Activated T-helper 2 cell treated with anti-CD3 and anti-CD28 coated beads, Interferon-gamma antibody, Interleukin-2, Interleukin-4, amounts not matched to agents 10 μg/mL and 5 μg/mL and 100 μg/mL, durations not matched to agents 14 hours and 24 hours and 36 hours (primary cell): ENCODE data around the gene LHFPL3. TPM values are rescaled to one million over a fixed set of nuclear protein-coding genes. Genes with fewer than 3 reads are reported as not detected.
"Not testable (repeated sequence)": the region's sequence is repeated elsewhere in the genome, so short reads cannot be mapped to it uniquely, and the experiment has no call there.

Source experiments
- DNase-seq: peaks from one replicate; pipeline ENCODE4 v3.0.0; 2021; ENCODE audit warnings: low spot score
- H3K27ac Mint-ChIP-seq: one replicate; pipeline ENCODE4 v1.8.0; 2021; ENCODE audit warnings: mixed read lengths
- H3K27me3 Mint-ChIP-seq: one replicate; pipeline ENCODE4 v1.8.0; 2021; ENCODE audit warnings: low read depth, mixed read lengths
- H3K36me3 Mint-ChIP-seq: one replicate; pipeline ENCODE4 v1.8.0; 2021; ENCODE audit warnings: low read depth, mixed read lengths
- H3K4me1 Mint-ChIP-seq: one replicate; pipeline ENCODE4 v1.8.0; 2021; ENCODE audit warnings: low read depth, mixed read lengths
- H3K4me3 Mint-ChIP-seq: one replicate; pipeline ENCODE4 v1.8.0; 2021; ENCODE audit warnings: low read depth, mild to moderate bottlenecking, moderate library complexity, mixed read lengths
- H3K9me3 Mint-ChIP-seq: one replicate; pipeline ENCODE4 v1.8.0; 2021; ENCODE audit warnings: mixed read lengths
- intact Hi-C: fragments of 100-400 bp; cut with micrococcal nuclease; formaldehyde crosslinking; loops from one replicate; pipeline ENCODE4 v1.15.1; 2023
- total RNA-seq: library from RNA; stranded (reverse); gene quantifications from 2 replicates; pipeline ENCODE4 v1.2.3, GENCODE V29; 2022

LHFPL3 gene
- total RNA-seq, 1 donor from 2014 or later: not detected

- no peaks in the 10 kb centered on the region for H3K4me1 Mint-ChIP-seq
- H3K9me3 Mint-ChIP-seq: no peaks in the 10 kb centered on the region
- intact Hi-C loops: no loop called here
- no peak for DNase-seq
- no peak overlapping the region for H3K4me3 Mint-ChIP-seq
- H3K36me3 Mint-ChIP-seq: no peaks in the 10 kb centered on the region
- no peak overlapping the region for H3K27ac Mint-ChIP-seq
- peaks cover 3% of the 10 kb centered on the region for H3K27me3 Mint-ChIP-seq
These were observed 371.9 kb downstream of the LHFPL3 start for GRCh38 chr7:104700336-104700735.

GRCh38 chr7:104721027-104721426 lies 392.6 kb downstream of the LHFPL3 start:
- H3K4me3 Mint-ChIP-seq, H3K9me3 Mint-ChIP-seq, DNase-seq, H3K27me3 Mint-ChIP-seq, H3K36me3 Mint-ChIP-seq, H3K27ac Mint-ChIP-seq, H3K4me1 Mint-ChIP-seq, intact Hi-C loops: not testable (repeated sequence)

- DNase-seq: no peak
- no peak overlapping the region for H3K27ac Mint-ChIP-seq
- H3K27me3 Mint-ChIP-seq: no peaks in the 10 kb centered on the region
- H3K36me3 Mint-ChIP-seq: no peaks in the 10 kb centered on the region
- no peaks in the 10 kb centered on the region for H3K9me3 Mint-ChIP-seq
- intact Hi-C loops: no loop called here
- H3K4me1 Mint-ChIP-seq: no peaks in the 10 kb centered on the region
- H3K4me3 Mint-ChIP-seq: no peak overlapping the region
These were observed 394.6 kb downstream of the LHFPL3 start for GRCh38 chr7:104723001-104723400.

GRCh38 chr7:104758504-104758903 lies 430.1 kb downstream of the LHFPL3 start:
- DNase-seq: no peak
- intact Hi-C loops: no loop called here
- Mint-ChIP-seq H3K9me3 (no peaks in the 10 kb centered on the region), H3K4me3 (no peak overlapping the region), H3K36me3 (no peaks in the 10 kb centered on the region), H3K4me1 (no peaks in the 10 kb centered on the region), H3K27ac (no peak overlapping the region), H3K27me3 (no peaks in the 10 kb centered on the region)

GRCh38 chr7:104761892-104762291 lies 433.5 kb downstream of the LHFPL3 start:
- H3K4me3 Mint-ChIP-seq: no peak overlapping the region
- intact Hi-C loops: no loop called here
- H3K4me1 Mint-ChIP-seq: no peaks in the 10 kb centered on the region
- H3K27me3 Mint-ChIP-seq: peaks cover 3% of the 10 kb centered on the region
- no peak overlapping the region for H3K27ac Mint-ChIP-seq
- no peaks in the 10 kb centered on the region for H3K9me3 Mint-ChIP-seq
- DNase-seq: no peak
- no peaks in the 10 kb centered on the region for H3K36me3 Mint-ChIP-seq

GRCh38 chr7:104767113-104767512 lies 438.7 kb downstream of the LHFPL3 start:
- DNase-seq: no peak
- Mint-ChIP-seq H3K36me3 (no peaks in the 10 kb centered on the region), H3K27ac (no peak overlapping the region), H3K4me1 (no peaks in the 10 kb centered on the region), H3K4me3 (no peak overlapping the region), H3K9me3 (no peaks in the 10 kb centered on the region), H3K27me3 (peaks cover 5% of the 10 kb centered on the region)
- intact Hi-C loops: no loop called here

- intact Hi-C loops: no loop called here
- Mint-ChIP-seq H3K27ac (no peak overlapping the region), H3K9me3 (no peaks in the 10 kb centered on the region), H3K36me3 (no peaks in the 10 kb centered on the region), H3K4me3 (no peak overlapping the region), H3K4me1 (no peaks in the 10 kb centered on the region), H3K27me3 (peaks cover 5% of the 10 kb centered on the region)
- DNase-seq: no peak
These were observed 439.6 kb downstream of the LHFPL3 start for GRCh38 chr7:104767826-104768536.

- intact Hi-C loops: no loop called here
- H3K36me3 Mint-ChIP-seq: no peaks in the 10 kb centered on the region
- H3K9me3 Mint-ChIP-seq: no peaks in the 10 kb centered on the region
- H3K4me3 Mint-ChIP-seq: no peak overlapping the region
- no peaks in the 10 kb centered on the region for H3K4me1 Mint-ChIP-seq
- H3K27me3 Mint-ChIP-seq: peaks cover 2% of the 10 kb centered on the region
- no peak for DNase-seq
- no peak overlapping the region for H3K27ac Mint-ChIP-seq
These were observed 444.3 kb downstream of the LHFPL3 start for GRCh38 chr7:104772405-104773345.

GRCh38 chr7:104773796-104774195 lies 445.4 kb downstream of the LHFPL3 start:
- Mint-ChIP-seq H3K27me3 (peaks cover 2% of the 10 kb centered on the region), H3K9me3 (no peaks in the 10 kb centered on the region), H3K36me3 (no peaks in the 10 kb centered on the region), H3K27ac (no peak overlapping the region), H3K4me1 (no peaks in the 10 kb centered on the region), H3K4me3 (no peak overlapping the region)
- DNase-seq: no peak
- intact Hi-C loops: no loop called here

GRCh38 chr7:104775531-104775930 lies 447.1 kb downstream of the LHFPL3 start:
- Mint-ChIP-seq H3K27ac (no peak overlapping the region), H3K36me3 (no peaks in the 10 kb centered on the region), H3K27me3 (no peaks in the 10 kb centered on the region), H3K4me1 (no peaks in the 10 kb centered on the region), H3K9me3 (no peaks in the 10 kb centered on the region), H3K4me3 (no peak overlapping the region)
- intact Hi-C loops: no loop called here
- no peak for DNase-seq

GRCh38 chr7:104777301-104777800 lies 448.9 kb downstream of the LHFPL3 start:
- no peak overlapping the region for H3K4me3 Mint-ChIP-seq
- DNase-seq: no peak
- intact Hi-C loops: no loop called here
- no peaks in the 10 kb centered on the region for H3K4me1 Mint-ChIP-seq
- H3K27ac Mint-ChIP-seq: no peak overlapping the region
- no peaks in the 10 kb centered on the region for H3K9me3 Mint-ChIP-seq
- H3K27me3 Mint-ChIP-seq: no peaks in the 10 kb centered on the region
- H3K36me3 Mint-ChIP-seq: no peaks in the 10 kb centered on the region

GRCh38 chr7:104779888-104780287 lies 451.5 kb downstream of the LHFPL3 start:
- Mint-ChIP-seq H3K27me3 (no peaks in the 10 kb centered on the region), H3K9me3 (no peaks in the 10 kb centered on the region), H3K27ac (no peak overlapping the region), H3K4me1 (no peaks in the 10 kb centered on the region), H3K36me3 (no peaks in the 10 kb centered on the region), H3K4me3 (no peak overlapping the region)
- no peak for DNase-seq
- intact Hi-C loops: no loop called here

GRCh38 chr7:104784686-104785085 lies 456.3 kb downstream of the LHFPL3 start:
- no peak overlapping the region for H3K27ac Mint-ChIP-seq
- no peaks in the 10 kb centered on the region for H3K9me3 Mint-ChIP-seq
- no peaks in the 10 kb centered on the region for H3K36me3 Mint-ChIP-seq
- intact Hi-C loops: no loop called here
- H3K4me1 Mint-ChIP-seq: no peaks in the 10 kb centered on the region
- H3K4me3 Mint-ChIP-seq: no peak overlapping the region
- peaks cover 1% of the 10 kb centered on the region for H3K27me3 Mint-ChIP-seq
- DNase-seq: no peak
